Measurements from ENCODE around the gene AK4.

AK4 gene

GRCh38 chr1:65256860-65257708 lies 109.1 kb downstream of the AK4 start:
- Histone ChIP-seq H3K9me3 (ENCODE audit: control insufficient read depth, low read length) (no peaks in the 10 kb centered on the region), H3K4me2 (ENCODE audit: low read length) (no peak overlapping the region), H3K79me2 (no peaks in the 10 kb centered on the region), H3K9ac (no peak overlapping the region), H3K4me1 (no peaks in the 10 kb centered on the region), H3K27me3 (ENCODE audit: control insufficient read depth, insufficient read depth, low read length) (no peaks in the 10 kb centered on the region), H2AFZ (no peak overlapping the region), H3K4me3 (ENCODE audit: low read depth, low read length) (no peak overlapping the region), H3K27ac (no peak overlapping the region), H3K36me3 (ENCODE audit: control insufficient read depth, insufficient read depth, low read length) (no peaks in the 10 kb centered on the region)
- no peak for TF ChIP-seq CTCF (IDR thresholded peaks at IDR 0.05)

- Histone ChIP-seq H3K9me3 (ENCODE audit: control insufficient read depth, low read length) (no peaks in the 10 kb centered on the region), H3K4me3 (ENCODE audit: low read depth, low read length) (no peak overlapping the region), H3K79me2 (no peaks in the 10 kb centered on the region), H3K4me1 (no peaks in the 10 kb centered on the region), H3K9ac (no peak overlapping the region), H3K27ac (no peak overlapping the region), H3K4me2 (ENCODE audit: low read length) (no peak overlapping the region), H2AFZ (no peak overlapping the region), H3K36me3 (ENCODE audit: control insufficient read depth, insufficient read depth, low read length) (no peaks in the 10 kb centered on the region), H3K27me3 (ENCODE audit: control insufficient read depth, insufficient read depth, low read length) (no peaks in the 10 kb centered on the region)
- TF ChIP-seq CTCF (IDR thresholded peaks at IDR 0.05), result no peak
These were observed 110.1 kb downstream of the AK4 start for GRCh38 chr1:65258106-65258505.

DNA sequence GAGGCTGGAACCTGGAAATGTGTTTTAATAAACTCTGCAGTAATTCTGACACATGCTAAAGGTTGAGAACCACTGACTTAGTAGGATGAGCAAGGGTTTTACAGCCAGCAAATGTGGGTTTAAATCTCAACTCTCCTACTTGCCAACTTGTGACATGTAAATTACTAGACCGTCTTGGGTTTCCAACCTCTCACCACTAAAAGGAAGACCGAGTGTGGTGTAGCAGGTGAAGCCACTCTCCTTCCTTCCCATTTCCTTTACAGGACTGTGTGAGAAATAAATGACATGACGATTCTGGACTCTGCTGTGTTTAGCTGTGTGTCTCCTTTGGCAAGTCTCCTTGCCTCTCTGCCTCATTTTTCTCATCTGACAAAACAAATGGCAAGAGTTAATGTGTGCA lies 111.8 kb downstream of the AK4 start:
- H3K9me3 ChIP-seq (ENCODE audit: control insufficient read depth, low read length), result no peaks in the 10 kb centered on the region
- H3K4me1 ChIP-seq, result no peaks in the 10 kb centered on the region
- H3K79me2 ChIP-seq, result no peaks in the 10 kb centered on the region
- H2AFZ ChIP-seq, result no peak overlapping the region
- TF ChIP-seq CTCF (IDR thresholded peaks at IDR 0.05), result no peak
- no peak overlapping the region for H3K4me2 ChIP-seq (ENCODE audit: low read length)
- no peak overlapping the region for H3K9ac ChIP-seq
- no peak overlapping the region for H3K4me3 ChIP-seq (ENCODE audit: low read depth, low read length)
- H3K27me3 ChIP-seq (ENCODE audit: control insufficient read depth, insufficient read depth, low read length), result no peaks in the 10 kb centered on the region
- H3K36me3 ChIP-seq (ENCODE audit: control insufficient read depth, insufficient read depth, low read length), result no peaks in the 10 kb centered on the region
- no peak overlapping the region for H3K27ac ChIP-seq

DNA sequence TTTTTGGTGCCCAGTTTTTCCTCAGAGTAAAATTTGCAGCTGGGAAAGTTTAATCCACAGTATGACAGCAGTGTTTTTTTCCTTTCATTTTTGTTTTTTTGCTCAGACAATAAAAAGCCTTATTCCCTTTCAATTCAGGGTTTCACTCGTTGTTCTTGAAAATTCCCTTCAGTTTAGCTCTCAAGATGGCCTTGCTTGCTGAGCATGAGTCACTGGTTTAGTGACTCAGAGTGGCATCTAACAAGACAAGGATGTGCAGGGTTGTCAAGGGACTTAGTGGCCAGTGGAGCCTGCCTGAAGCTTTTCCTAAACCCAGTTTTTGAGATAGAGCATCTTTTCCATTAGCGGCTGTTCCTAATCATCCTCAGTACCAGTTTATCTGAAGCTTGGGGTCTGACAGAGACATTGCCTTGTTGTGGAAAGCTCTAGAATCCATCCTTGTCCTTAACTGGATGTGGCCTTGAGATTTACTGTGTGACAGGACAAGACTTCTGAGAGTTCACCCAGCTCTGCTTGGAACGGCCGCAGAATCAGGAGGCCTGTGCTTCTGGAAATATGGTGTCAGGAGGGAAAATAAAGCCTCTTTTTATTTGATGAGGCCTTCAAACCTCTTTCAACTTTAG lies 113.0 kb downstream of the AK4 start:
- H3K9me3 ChIP-seq (ENCODE audit: control insufficient read depth, low read length), result no peaks in the 10 kb centered on the region
- no peaks in the 10 kb centered on the region for H3K4me1 ChIP-seq
- TF ChIP-seq CTCF (IDR thresholded peaks at IDR 0.05), result no peak
- no peaks in the 10 kb centered on the region for H3K79me2 ChIP-seq
- no peak overlapping the region for H2AFZ ChIP-seq
- H3K36me3 ChIP-seq (ENCODE audit: control insufficient read depth, insufficient read depth, low read length), result no peaks in the 10 kb centered on the region
- H3K27me3 ChIP-seq (ENCODE audit: control insufficient read depth, insufficient read depth, low read length), result peaks cover 3% of the 10 kb centered on the region
- H3K27ac ChIP-seq, result no peak overlapping the region
- H3K9ac ChIP-seq, result no peak overlapping the region
- no peak overlapping the region for H3K4me3 ChIP-seq (ENCODE audit: low read depth, low read length)
- no peak overlapping the region for H3K4me2 ChIP-seq (ENCODE audit: low read length)

All from parathyroid adenoma (tissue), 2 donors.